GM03348 (cell line): ENCODE measurements around the gene MAST3.

Source experiments
- DNase-seq: peaks from one replicate; pipeline ENCODE4 v3.0.0; 2012; ENCODE audit warnings: low spot score

MAST3 gene

GRCh38 chr19:18160493-18160970 lies 63.0 kb downstream of the MAST3 start:
- no peak for DNase-seq

GRCh38 chr19:18160971-18161635 lies 63.5 kb downstream of the MAST3 start:
- DNase-seq: peak; percentile 96

GRCh38 chr19:18161636-18162002 lies 64.0 kb downstream of the MAST3 start:
- no peak for DNase-seq

GRCh38 chr19:18164072-18164471 lies 66.5 kb downstream of the MAST3 start:
- DNase-seq: no peak

GRCh38 chr19:18165794-18166544 lies 68.4 kb downstream of the MAST3 start:
- no peak for DNase-seq

- no peak for DNase-seq
Measured at GRCh38 chr19:18167011-18167410, 69.4 kb downstream of the MAST3 start.

- peak; percentile 86 for DNase-seq
Measured at GRCh38 chr19:18167975-18168645, 70.5 kb downstream of the MAST3 start.

- DNase-seq: no peak
Measured at GRCh38 chr19:18168673-18169381, 71.2 kb downstream of the MAST3 start.

- peak; percentile 3 for DNase-seq
Measured at GRCh38 chr19:18170714-18171255, 73.2 kb downstream of the MAST3 start.

GRCh38 chr19:18171605-18172327 lies 74.2 kb downstream of the MAST3 start:
- DNase-seq: peak; percentile 5

GRCh38 chr19:18172331-18173053 lies 74.9 kb downstream of the MAST3 start:
- no peak for DNase-seq

- DNase-seq: no peak
Measured at GRCh38 chr19:18173054-18173571, 75.5 kb downstream of the MAST3 start.

GRCh38 chr19:18173572-18174288 lies 76.2 kb downstream of the MAST3 start, which contains the start of gene IFI30:
Gene IFI30 (plus strand): TSS chr19:18173813. CDS start chr19:18173842, 29 bp downstream.
- DNase-seq: peak; percentile 90

- DNase-seq: no peak
Measured at GRCh38 chr19:18174983-18175382, 77.4 kb downstream of the MAST3 start.

- DNase-seq: no peak
Measured at GRCh38 chr19:18176367-18177310, 79.1 kb downstream of the MAST3 start.

GRCh38 chr19:18179957-18180356 lies 82.4 kb downstream of the MAST3 start:
- DNase-seq: no peak

- DNase-seq: no peak
Measured at GRCh38 chr19:18183529-18183928, 86.0 kb downstream of the MAST3 start.

- no peak for DNase-seq
Measured at GRCh38 chr19:18185538-18185937, 88.0 kb downstream of the MAST3 start.
